ENCODE results near the gene SSX7. TPM values are rescaled to one million over a fixed set of nuclear protein-coding genes. Genes with fewer than 3 reads are reported as not detected.
"Not testable (repeated sequence)": the region's sequence is repeated elsewhere in the genome, so short reads cannot be mapped to it uniquely, and the experiment has no call there.

SSX7 gene
- total and polyA plus RNA-seq, 2 experiments from 2014 or later: not detected

- H3K27me3 Mint-ChIP-seq (ENCODE audit: insufficient read depth, low read depth, poor library complexity); H3K4me3 ChIP-seq; H3K79me2 ChIP-seq (replicated peaks; ENCODE audit: insufficient read depth); H3K4me3 Mint-ChIP-seq; H3K27me3 ChIP-seq (ENCODE audit: insufficient read depth); H3K4me1 Mint-ChIP-seq; H3F3A ChIP-seq (replicated peaks; ENCODE audit: low read depth); H3K27ac ChIP-seq (ENCODE audit: low read depth); H3K36me3 ChIP-seq (ENCODE audit: insufficient read depth); H3K36me3 Mint-ChIP-seq (ENCODE audit: low read depth); H3K9me2 ChIP-seq (ENCODE audit: insufficient read depth); H4K20me1 ChIP-seq (replicated peaks; ENCODE audit: insufficient read depth); H3K4me1 ChIP-seq (ENCODE audit: insufficient read depth); H3K4me2 ChIP-seq; H3K27ac Mint-ChIP-seq; ATAC-seq; H3K9me3 Mint-ChIP-seq; H2AFZ ChIP-seq; DNase-seq (ENCODE audit: low spot score): not testable (repeated sequence)
These were observed 34.0 kb downstream of the SSX7 start for GRCh38 chrX:52620661-52621060.

GRCh38 chrX:52608961-52609360 is 45.7 kb downstream of the SSX7 start:
- Histone ChIP-seq H3K4me2 (no peak overlapping the region), H3K27ac (ENCODE audit: low read depth) (no peak overlapping the region), H3K4me1 (ENCODE audit: insufficient read depth) (no peaks in the 10 kb centered on the region), H3K79me2 (replicated peaks; ENCODE audit: insufficient read depth) (no peaks in the 10 kb centered on the region), H2AFZ (no peak overlapping the region), H3K36me3 (ENCODE audit: insufficient read depth) (no peaks in the 10 kb centered on the region), H4K20me1 (replicated peaks; ENCODE audit: insufficient read depth) (no peaks in the 10 kb centered on the region), H3K9me2 (ENCODE audit: insufficient read depth) (no peaks in the 10 kb centered on the region), H3F3A (replicated peaks; ENCODE audit: low read depth) (no peaks in the 10 kb centered on the region), H3K27me3 (ENCODE audit: insufficient read depth) (no peaks in the 10 kb centered on the region), H3K4me3 (no peak overlapping the region)
- H3K27me3 Mint-ChIP-seq (ENCODE audit: insufficient read depth, low read depth, poor library complexity): peaks cover 2% of the 10 kb centered on the region
- no peaks in the 10 kb centered on the region for H3K9me3 Mint-ChIP-seq
- H3K4me3 Mint-ChIP-seq: no peak overlapping the region
- no peak overlapping the region for H3K27ac Mint-ChIP-seq
- ATAC-seq (no peak), DNase-seq (ENCODE audit: low spot score) (no peak)
- no peaks in the 10 kb centered on the region for H3K36me3 Mint-ChIP-seq (ENCODE audit: low read depth)
- H3K4me1 Mint-ChIP-seq: no peaks in the 10 kb centered on the region
- TF ChIP-seq ETS1 (IDR thresholded peaks at IDR 0.05) (no peak), EZH2phosphoT487 (IDR thresholded peaks at IDR 0.05; ENCODE audit: unreplicated experiment) (no peak), NANOG (IDR thresholded peaks at IDR 0.05; ENCODE audit: borderline replicate concordance) (no peak), CTCF (conservative IDR thresholded peaks at IDR 0.05; ENCODE audit: low read depth in 2 of 2) (no peak), CREB1 (CRISPR knock-in tag; IDR thresholded peaks at IDR 0.05; ENCODE audit: low read depth) (no peak), ZNF331 (CRISPR knock-in tag; IDR thresholded peaks at IDR 0.05; ENCODE audit: low read depth) (no peak), JUNB (IDR thresholded peaks at IDR 0.05; ENCODE audit: unreplicated experiment) (no peak), EZH2 (IDR thresholded peaks at IDR 0.05; ENCODE audit: low read depth, unreplicated experiment) (no peak)
- TF ChIP-seq, protein P1, sequence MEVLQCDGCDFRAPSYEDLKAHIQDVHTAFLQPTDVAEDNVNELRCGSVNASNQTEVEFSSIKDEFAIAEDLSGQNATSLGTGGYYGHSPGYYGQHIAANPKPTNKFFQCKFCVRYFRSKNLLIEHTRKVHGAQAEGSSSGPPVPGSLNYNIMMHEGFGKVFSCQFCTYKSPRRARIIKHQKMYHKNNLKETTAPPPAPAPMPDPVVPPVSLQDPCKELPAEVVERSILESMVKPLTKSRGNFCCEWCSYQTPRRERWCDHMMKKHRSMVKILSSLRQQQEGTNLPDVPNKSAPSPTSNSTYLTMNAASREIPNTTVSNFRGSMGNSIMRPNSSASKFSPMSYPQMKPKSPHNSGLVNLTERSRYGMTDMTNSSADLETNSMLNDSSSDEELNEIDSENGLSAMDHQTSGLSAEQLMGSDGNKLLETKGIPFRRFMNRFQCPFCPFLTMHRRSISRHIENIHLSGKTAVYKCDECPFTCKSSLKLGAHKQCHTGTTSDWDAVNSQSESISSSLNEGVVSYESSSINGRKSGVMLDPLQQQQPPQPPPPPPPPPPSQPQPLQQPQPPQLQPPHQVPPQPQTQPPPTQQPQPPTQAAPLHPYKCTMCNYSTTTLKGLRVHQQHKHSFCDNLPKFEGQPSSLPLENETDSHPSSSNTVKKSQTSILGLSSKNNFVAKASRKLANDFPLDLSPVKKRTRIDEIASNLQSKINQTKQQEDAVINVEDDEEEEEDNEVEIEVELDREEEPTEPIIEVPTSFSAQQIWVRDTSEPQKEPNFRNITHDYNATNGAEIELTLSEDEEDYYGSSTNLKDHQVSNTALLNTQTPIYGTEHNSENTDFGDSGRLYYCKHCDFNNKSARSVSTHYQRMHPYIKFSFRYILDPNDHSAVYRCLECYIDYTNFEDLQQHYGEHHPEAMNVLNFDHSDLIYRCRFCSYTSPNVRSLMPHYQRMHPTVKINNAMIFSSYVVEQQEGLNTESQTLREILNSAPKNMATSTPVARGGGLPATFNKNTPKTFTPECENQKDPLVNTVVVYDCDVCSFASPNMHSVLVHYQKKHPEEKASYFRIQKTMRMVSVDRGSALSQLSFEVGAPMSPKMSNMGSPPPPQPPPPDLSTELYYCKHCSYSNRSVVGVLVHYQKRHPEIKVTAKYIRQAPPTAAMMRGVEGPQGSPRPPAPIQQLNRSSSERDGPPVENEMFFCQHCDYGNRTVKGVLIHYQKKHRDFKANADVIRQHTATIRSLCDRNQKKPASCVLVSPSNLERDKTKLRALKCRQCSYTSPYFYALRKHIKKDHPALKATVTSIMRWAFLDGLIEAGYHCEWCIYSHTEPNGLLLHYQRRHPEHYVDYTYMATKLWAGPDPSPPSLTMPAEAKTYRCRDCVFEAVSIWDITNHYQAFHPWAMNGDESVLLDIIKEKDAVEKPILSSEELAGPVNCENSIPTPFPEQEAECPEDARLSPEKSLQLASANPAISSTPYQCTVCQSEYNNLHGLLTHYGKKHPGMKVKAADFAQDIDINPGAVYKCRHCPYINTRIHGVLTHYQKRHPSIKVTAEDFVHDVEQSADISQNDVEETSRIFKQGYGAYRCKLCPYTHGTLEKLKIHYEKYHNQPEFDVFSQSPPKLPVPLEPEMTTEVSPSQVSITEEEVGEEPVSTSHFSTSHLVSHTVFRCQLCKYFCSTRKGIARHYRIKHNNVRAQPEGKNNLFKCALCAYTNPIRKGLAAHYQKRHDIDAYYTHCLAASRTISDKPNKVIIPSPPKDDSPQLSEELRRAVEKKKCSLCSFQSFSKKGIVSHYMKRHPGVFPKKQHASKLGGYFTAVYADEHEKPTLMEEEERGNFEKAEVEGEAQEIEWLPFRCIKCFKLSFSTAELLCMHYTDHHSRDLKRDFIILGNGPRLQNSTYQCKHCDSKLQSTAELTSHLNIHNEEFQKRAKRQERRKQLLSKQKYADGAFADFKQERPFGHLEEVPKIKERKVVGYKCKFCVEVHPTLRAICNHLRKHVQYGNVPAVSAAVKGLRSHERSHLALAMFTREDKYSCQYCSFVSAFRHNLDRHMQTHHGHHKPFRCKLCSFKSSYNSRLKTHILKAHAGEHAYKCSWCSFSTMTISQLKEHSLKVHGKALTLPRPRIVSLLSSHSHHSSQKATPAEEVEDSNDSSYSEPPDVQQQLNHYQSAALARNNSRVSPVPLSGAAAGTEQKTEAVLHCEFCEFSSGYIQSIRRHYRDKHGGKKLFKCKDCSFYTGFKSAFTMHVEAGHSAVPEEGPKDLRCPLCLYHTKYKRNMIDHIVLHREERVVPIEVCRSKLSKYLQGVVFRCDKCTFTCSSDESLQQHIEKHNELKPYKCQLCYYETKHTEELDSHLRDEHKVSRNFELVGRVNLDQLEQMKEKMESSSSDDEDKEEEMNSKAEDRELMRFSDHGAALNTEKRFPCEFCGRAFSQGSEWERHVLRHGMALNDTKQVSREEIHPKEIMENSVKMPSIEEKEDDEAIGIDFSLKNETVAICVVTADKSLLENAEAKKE (CRISPR knock-in tag; IDR thresholded peaks at IDR 0.05): no peak

GRCh38 chrX:52603151-52603550 is 51.5 kb downstream of the SSX7 start:
- not testable (repeated sequence) for H3K27me3 ChIP-seq (ENCODE audit: insufficient read depth); H3K9me2 ChIP-seq (ENCODE audit: insufficient read depth); H3K27ac ChIP-seq (ENCODE audit: low read depth); H3K36me3 ChIP-seq (ENCODE audit: insufficient read depth); ATAC-seq; H2AFZ ChIP-seq; H3K79me2 ChIP-seq (replicated peaks; ENCODE audit: insufficient read depth); H3K4me1 Mint-ChIP-seq; H3K9me3 Mint-ChIP-seq; H3K36me3 Mint-ChIP-seq (ENCODE audit: low read depth); H3K4me3 ChIP-seq; H3K27ac Mint-ChIP-seq; H3K4me3 Mint-ChIP-seq; H3K4me1 ChIP-seq (ENCODE audit: insufficient read depth); H3F3A ChIP-seq (replicated peaks; ENCODE audit: low read depth); H3K27me3 Mint-ChIP-seq (ENCODE audit: insufficient read depth, low read depth, poor library complexity); H3K4me2 ChIP-seq; H4K20me1 ChIP-seq (replicated peaks; ENCODE audit: insufficient read depth); DNase-seq (ENCODE audit: low spot score)

All from GM23338 (cell line).